Body of pancreas (tissue), 4 donors: Measurements from ENCODE around the gene FOXL3. TPM values are rescaled to one million over a fixed set of nuclear protein-coding genes. Genes with fewer than 3 reads are reported as not detected.

ENCODE experiments used
- ATAC-seq: fragments of 150-250 bp; one replicate; pipeline ENCODE4 v1.9.1; 2016
- DNase-seq, 4 donors: peaks; one replicate each; pipeline ENCODE4 v3.0.0-alpha.2; 2019
- H3K27ac ChIP-seq, 4 donors: fragments of 200-600 bp; sonication (generic); 1 replicate in 3 of 4; 2 replicates in 1 of 4; pipeline versions ENCODE4 v1.5.1 to v1.6.1; 2016 to 2019; ENCODE audit warnings: mild to moderate bottlenecking in 1 of 4, mixed read lengths in 1 of 4, moderate library complexity in 1 of 4
- H3K27me3 ChIP-seq, 2 donors: fragments of 200-600 bp; sonication (generic); one replicate each; pipeline ENCODE4 v1.6.0; 2016; ENCODE audit warnings: mild to moderate bottlenecking in 1 of 2
- H3K36me3 ChIP-seq, 2 donors: fragments of 200-600 bp; sonication (generic); replicated peaks in 1 of 2; 2 replicates each; pipeline ENCODE4 v1.5.1; 2016; ENCODE audit warnings: low read depth in 2 of 2; ENCODE audit not compliant: insufficient read depth in 1 of 2
- H3K4me1 ChIP-seq: fragments of 200-600 bp; sonication (generic); one replicate; pipeline ENCODE4 v1.6.0; 2016
- H3K4me3 ChIP-seq, 2 donors: fragments of 200-600 bp; sonication (generic); 1 replicate in 1 of 2; 2 replicates in 1 of 2; pipeline ENCODE4 v1.5.1; 2016 to 2019
- H3K9me3 ChIP-seq, 3 donors: fragments of 200-600 bp; sonication (generic); 1 replicate in 2 of 3; 2 replicates in 1 of 3; pipeline ENCODE4 v1.5.1; 2016
- POLR2A ChIP-seq, 3 donors: fragments of 450-650 bp; IDR thresholded peaks; one replicate each; pipeline ENCODE4 v1.6.1; 2016; ENCODE audit warnings: antibody characterized with exemption in 3 of 3, mild to moderate bottlenecking in 2 of 3
- WGBS, 2 donors: methylation state at CpG; one replicate each; pipeline ENCODE4 v1.1.5; 2017; 5-methylcytosine and 5-hydroxymethylcytosine counted together
- intact Hi-C: fragments of 100-400 bp; cut with DNase I; formaldehyde crosslinking; loops from one replicate; pipeline ENCODE4 v1.15.1; 2023
- total RNA-seq, 2 donors: library from RNA; depleted of rRNA; stranded (reverse); fragments of >200 nt; gene quantifications; one replicate each; pipeline ENCODE4 v1.1.0, GENCODE V29; 2016
- TF ChIP-seq, protein P1 (sequence below), 7 experiments: fragments of 450-650 bp in 4 of 7; fragments of 200-600 bp in 3 of 7; sonication (generic) in 3 of 7; IDR thresholded peaks; one replicate each; pipeline ENCODE4 v1.5.1; 2016 to 2019; ENCODE audit warnings: antibody characterized with exemption in 7 of 7

FOXL3 gene
- total RNA-seq, 2 donors from 2014 or later, result not detected

DNA sequence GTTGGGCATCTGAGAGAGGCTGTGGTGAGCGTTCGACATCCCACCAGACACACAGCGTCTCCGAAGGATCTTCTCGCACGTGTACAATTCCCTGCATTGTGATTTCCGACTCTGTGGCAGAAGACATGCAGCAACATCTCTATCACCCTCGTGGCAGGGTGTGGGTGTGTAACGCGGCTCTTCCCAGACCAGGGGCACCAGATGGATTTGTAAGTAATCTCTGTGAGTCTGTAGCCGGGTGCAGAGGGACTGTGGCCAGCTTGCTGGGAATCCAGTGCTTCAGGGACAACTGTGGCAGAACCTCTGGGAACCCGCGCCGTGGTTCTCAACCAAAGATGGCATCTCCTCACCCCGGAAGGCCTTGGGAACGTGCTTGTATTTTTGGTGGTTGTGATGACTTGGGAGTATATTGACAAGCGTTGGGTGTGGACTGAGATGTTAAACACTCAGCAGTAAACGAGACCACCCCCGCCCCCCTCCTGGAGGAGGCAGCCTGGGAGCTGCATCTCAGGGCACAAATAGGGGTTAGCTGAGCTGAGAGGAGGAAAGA lies 21.2 kb downstream of the FOXL3 start:
- Histone ChIP-seq H3K27ac (no peak overlapping the region), H3K27me3 (no peaks in the 10 kb centered on the region), H3K4me3 (no peak overlapping the region), H3K9me3 (no peaks in the 10 kb centered on the region), H3K36me3 (no peaks in the 10 kb centered on the region), H3K4me1 (no peaks in the 10 kb centered on the region)
- DNase-seq (no peak), ATAC-seq (no peak)
- TF ChIP-seq, protein P1, sequence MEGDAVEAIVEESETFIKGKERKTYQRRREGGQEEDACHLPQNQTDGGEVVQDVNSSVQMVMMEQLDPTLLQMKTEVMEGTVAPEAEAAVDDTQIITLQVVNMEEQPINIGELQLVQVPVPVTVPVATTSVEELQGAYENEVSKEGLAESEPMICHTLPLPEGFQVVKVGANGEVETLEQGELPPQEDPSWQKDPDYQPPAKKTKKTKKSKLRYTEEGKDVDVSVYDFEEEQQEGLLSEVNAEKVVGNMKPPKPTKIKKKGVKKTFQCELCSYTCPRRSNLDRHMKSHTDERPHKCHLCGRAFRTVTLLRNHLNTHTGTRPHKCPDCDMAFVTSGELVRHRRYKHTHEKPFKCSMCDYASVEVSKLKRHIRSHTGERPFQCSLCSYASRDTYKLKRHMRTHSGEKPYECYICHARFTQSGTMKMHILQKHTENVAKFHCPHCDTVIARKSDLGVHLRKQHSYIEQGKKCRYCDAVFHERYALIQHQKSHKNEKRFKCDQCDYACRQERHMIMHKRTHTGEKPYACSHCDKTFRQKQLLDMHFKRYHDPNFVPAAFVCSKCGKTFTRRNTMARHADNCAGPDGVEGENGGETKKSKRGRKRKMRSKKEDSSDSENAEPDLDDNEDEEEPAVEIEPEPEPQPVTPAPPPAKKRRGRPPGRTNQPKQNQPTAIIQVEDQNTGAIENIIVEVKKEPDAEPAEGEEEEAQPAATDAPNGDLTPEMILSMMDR (IDR thresholded peaks at IDR 0.05), result no peak
- intact Hi-C loops, result no loop called here
- 60 to 66% methylated on average over 16 to 19 of the region's 19 CpGs for WGBS, 2 donors

- H3K36me3 ChIP-seq, result no peaks in the 10 kb centered on the region
- H3K27ac ChIP-seq, result no peak overlapping the region
- intact Hi-C loops, result no loop called here
- H3K9me3 ChIP-seq, result no peaks in the 10 kb centered on the region
- H3K4me1 ChIP-seq, result no peaks in the 10 kb centered on the region
- WGBS, 2 donors, result 62% methylated on average over 3 to 5 of the region's 5 CpGs
- H3K27me3 ChIP-seq, result no peaks in the 10 kb centered on the region
- TF ChIP-seq POLR2A (IDR thresholded peaks at IDR 0.05), result no peak
- TF ChIP-seq, protein P1 (IDR thresholded peaks at IDR 0.05), result no peak
- ATAC-seq, result no peak
- DNase-seq, result no peak
- no peak overlapping the region for H3K4me3 ChIP-seq
These were observed 21.8 kb downstream of the FOXL3 start for GRCh38 chr7:311796-312195.

DNA sequence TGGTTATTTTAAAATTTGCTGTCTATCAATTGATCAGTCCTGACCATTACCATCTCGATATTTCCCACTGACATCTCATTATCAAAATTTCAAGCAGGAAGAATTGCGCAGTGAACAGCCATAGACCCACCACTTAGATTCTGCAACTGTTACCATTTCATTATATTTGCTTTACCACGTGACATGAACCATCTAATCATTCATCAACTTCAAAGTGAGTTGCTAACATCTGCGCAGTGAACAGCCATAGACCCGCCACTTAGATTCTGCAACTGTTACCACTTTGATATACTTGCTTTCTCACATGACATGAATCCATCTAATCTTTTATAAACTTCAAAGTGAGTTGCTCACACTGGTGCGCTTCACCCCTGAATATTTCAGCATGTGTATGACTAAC lies 22.5 kb downstream of the FOXL3 start:
- TF ChIP-seq POLR2A (IDR thresholded peaks at IDR 0.05), result no peak
- TF ChIP-seq, protein P1 (IDR thresholded peaks at IDR 0.05), result no peak
- no peaks in the 10 kb centered on the region for H3K4me1 ChIP-seq
- no peaks in the 10 kb centered on the region for H3K36me3 ChIP-seq
- WGBS, 2 donors, result 58 to 60% methylated on average over 6 of the region's 6 CpGs
- no peak overlapping the region for H3K4me3 ChIP-seq
- ATAC-seq, result no peak
- no peak for DNase-seq
- no peaks in the 10 kb centered on the region for H3K9me3 ChIP-seq
- no peaks in the 10 kb centered on the region for H3K27me3 ChIP-seq
- no peak overlapping the region for H3K27ac ChIP-seq
- intact Hi-C loops, result no loop called here

DNA sequence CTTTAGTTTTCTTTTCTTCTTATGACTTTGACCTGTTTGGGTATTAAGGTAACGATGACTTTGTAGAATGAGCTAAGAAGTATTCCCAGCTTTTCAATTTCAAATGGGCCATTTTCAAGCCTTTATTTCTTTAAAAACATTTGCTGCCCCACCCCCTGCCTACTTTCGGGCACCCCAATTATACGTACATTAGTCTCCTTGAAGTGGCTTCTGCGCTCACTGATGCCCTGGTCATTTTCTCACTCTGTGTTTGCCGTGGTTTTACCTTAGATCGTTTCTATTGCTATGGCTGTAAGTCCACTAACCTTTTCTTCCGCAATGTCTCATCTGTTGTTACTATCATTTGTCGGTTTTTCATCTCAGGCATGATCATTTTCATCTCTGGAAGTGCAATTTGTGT lies 24.9 kb downstream of the FOXL3 start:
- WGBS, 2 donors, result 83 to 95% methylated on average over 8 of the region's 8 CpGs

More for the DNA sequence above, 24.9 kb downstream of the FOXL3 start:
- no peak for TF ChIP-seq POLR2A (IDR thresholded peaks at IDR 0.05)
- TF ChIP-seq, protein P1 (IDR thresholded peaks at IDR 0.05), result no peak
- ATAC-seq (no peak), DNase-seq (no peak)
- Histone ChIP-seq H3K4me3 (no peak overlapping the region), H3K27me3 (no peaks in the 10 kb centered on the region), H3K9me3 (no peaks in the 10 kb centered on the region), H3K27ac (no peak overlapping the region), H3K4me1 (peaks cover 18% of the 10 kb centered on the region), H3K36me3 (no peaks in the 10 kb centered on the region)
- intact Hi-C loops, result loop anchor here (5.0 kb wide), 2 partner anchors 417 to 462 kb away; no protein-coding TSS in a partner anchor
